ENCODE results near the gene ITGB5. TPM values are rescaled to one million over a fixed set of nuclear protein-coding genes. Genes with fewer than 3 reads are reported as not detected.
"Not testable (repeated sequence)": the region's sequence is repeated elsewhere in the genome, so short reads cannot be mapped to it uniquely, and the experiment has no call there.

ITGB5 gene
- total RNA-seq, 1 experiment from 2014 or later, result 77.8 TPM

DNA sequence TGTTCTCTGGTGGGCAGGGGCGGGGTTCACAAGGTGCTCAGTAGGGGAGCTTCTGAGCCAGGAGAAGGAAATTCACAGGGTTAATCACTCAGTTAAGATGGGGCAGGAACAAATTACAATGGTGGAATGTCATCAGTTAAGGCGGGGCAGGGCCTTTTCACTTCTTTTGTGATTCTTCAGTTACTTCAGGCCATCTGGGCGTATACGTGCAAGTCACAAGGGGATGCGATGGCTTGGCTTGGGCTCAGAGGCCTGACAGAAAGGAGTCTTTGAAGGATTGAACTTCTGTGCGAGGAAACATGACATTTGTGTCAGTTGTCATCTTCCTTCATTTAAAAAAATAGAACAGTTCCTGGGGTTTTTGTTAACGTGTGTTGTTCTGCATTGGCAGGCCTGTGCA lies 129.2 kb downstream of the ITGB5 start:
- H3K9ac ChIP-seq (ENCODE audit: low read length); H4K20me1 ChIP-seq (ENCODE audit: insufficient read depth); POLR2A ChIA-PET; H3K9me2 ChIP-seq (ENCODE audit: insufficient read depth); H3K27me3 ChIP-seq (ENCODE audit: insufficient read depth, low read length); DNase-seq (ENCODE audit: low read depth, low spot score); intact Hi-C loops (cut with micrococcal nuclease); H3K4me3 ChIP-seq (replicated peaks in 1 of 2; ENCODE audit: low read depth in 1 of 2, low read length in 2 of 2); ATAC-seq; CTCF ChIA-PET; BruUV-seq (replicated peaks); H3K27ac ChIP-seq (ENCODE audit: low read depth, low read length); H3K4me2 ChIP-seq (ENCODE audit: low read length); H3K4me1 ChIP-seq (ENCODE audit: control insufficient read depth in 1 of 2, insufficient read depth in 2 of 2, low read length in 2 of 2); RAD21 ChIA-PET (ENCODE audit: low non-redundant PET in 1 of 2, low total read pairs in 2 of 2, uncharacterized antibody in 2 of 2, unreplicated experiment in 2 of 2); H2AFZ ChIP-seq (ENCODE audit: low read depth, low read length, poor library complexity, severe bottlenecking); H3K79me2 ChIP-seq (ENCODE audit: insufficient read depth, low read length); H3K36me3 ChIP-seq (ENCODE audit: control insufficient read depth in 1 of 2, insufficient read depth in 2 of 2, low read length in 2 of 2); H3K9me3 ChIP-seq (ENCODE audit: control insufficient read depth in 1 of 2, insufficient read depth in 1 of 2, low read depth in 1 of 2, low read length in 2 of 2): not testable (repeated sequence)

DNA sequence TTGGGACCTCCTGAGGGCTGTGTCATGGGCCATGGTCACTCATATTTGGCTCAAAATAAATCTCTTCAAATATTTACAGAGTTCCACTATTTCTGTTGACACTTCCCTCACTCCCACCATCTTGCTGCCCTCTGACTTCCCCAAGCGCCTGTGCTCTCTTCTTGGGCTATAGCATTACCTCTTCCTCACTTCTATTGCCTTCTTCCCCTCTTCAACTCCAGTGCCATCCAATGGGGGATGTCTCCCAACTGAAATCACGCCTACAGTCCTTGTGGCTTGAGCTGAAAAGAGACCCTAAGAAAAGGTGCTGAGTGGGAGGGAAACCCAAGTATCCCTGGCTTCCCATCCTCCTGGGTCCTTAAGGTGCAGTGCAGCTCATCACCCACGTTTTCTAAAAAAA lies 135.1 kb downstream of the ITGB5 start:
- RAD21 ChIA-PET (ENCODE audit: low non-redundant PET in 1 of 2, low total read pairs in 2 of 2, uncharacterized antibody in 2 of 2, unreplicated experiment in 2 of 2), result no interaction called here
- DNase-seq (ENCODE audit: low read depth, low spot score) (no peak), ATAC-seq (no peak)
- CTCF ChIA-PET, result no interaction called here
- TF ChIP-seq, protein P1, sequence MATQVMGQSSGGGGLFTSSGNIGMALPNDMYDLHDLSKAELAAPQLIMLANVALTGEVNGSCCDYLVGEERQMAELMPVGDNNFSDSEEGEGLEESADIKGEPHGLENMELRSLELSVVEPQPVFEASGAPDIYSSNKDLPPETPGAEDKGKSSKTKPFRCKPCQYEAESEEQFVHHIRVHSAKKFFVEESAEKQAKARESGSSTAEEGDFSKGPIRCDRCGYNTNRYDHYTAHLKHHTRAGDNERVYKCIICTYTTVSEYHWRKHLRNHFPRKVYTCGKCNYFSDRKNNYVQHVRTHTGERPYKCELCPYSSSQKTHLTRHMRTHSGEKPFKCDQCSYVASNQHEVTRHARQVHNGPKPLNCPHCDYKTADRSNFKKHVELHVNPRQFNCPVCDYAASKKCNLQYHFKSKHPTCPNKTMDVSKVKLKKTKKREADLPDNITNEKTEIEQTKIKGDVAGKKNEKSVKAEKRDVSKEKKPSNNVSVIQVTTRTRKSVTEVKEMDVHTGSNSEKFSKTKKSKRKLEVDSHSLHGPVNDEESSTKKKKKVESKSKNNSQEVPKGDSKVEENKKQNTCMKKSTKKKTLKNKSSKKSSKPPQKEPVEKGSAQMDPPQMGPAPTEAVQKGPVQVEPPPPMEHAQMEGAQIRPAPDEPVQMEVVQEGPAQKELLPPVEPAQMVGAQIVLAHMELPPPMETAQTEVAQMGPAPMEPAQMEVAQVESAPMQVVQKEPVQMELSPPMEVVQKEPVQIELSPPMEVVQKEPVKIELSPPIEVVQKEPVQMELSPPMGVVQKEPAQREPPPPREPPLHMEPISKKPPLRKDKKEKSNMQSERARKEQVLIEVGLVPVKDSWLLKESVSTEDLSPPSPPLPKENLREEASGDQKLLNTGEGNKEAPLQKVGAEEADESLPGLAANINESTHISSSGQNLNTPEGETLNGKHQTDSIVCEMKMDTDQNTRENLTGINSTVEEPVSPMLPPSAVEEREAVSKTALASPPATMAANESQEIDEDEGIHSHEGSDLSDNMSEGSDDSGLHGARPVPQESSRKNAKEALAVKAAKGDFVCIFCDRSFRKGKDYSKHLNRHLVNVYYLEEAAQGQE (IDR thresholded peaks at IDR 0.05; ENCODE audit: low read depth), result no peak
- TF ChIP-seq POLR2AphosphoS5 (IDR thresholded peaks at IDR 0.05; ENCODE audit: low read depth, low read length) (no peak), CBX3 (IDR thresholded peaks at IDR 0.05; ENCODE audit: low read depth) (no peak), YY1 (IDR thresholded peaks at IDR 0.05; ENCODE audit: extremely low read depth, insufficient replicate concordance, low read depth, low read length) (no peak), FOSL1 (IDR thresholded peaks at IDR 0.05; ENCODE audit: low read depth) (no peak)
- TF ChIP-seq, protein P2, sequence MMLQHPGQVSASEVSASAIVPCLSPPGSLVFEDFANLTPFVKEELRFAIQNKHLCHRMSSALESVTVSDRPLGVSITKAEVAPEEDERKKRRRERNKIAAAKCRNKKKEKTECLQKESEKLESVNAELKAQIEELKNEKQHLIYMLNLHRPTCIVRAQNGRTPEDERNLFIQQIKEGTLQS (IDR thresholded peaks at IDR 0.05), result no peak
- TF ChIP-seq, protein P3, sequence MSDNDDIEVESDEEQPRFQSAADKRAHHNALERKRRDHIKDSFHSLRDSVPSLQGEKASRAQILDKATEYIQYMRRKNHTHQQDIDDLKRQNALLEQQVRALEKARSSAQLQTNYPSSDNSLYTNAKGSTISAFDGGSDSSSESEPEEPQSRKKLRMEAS (IDR thresholded peaks at IDR 0.05), result no peak
- Histone ChIP-seq H3K79me2 (ENCODE audit: insufficient read depth, low read length) (no peaks in the 10 kb centered on the region), H4K20me1 (ENCODE audit: insufficient read depth) (no peaks in the 10 kb centered on the region), H3K36me3 (ENCODE audit: control insufficient read depth in 1 of 2, insufficient read depth in 2 of 2, low read length in 2 of 2) (peaks cover 0 to 7% of the 10 kb centered on the region in 2 experiments; a peak in 1 of 4 replicates), H3K27me3 (ENCODE audit: insufficient read depth, low read length) (no peaks in the 10 kb centered on the region), H2AFZ (ENCODE audit: low read depth, low read length, poor library complexity, severe bottlenecking) (no peak overlapping the region), H3K9ac (ENCODE audit: low read length) (no peak overlapping the region), H3K27ac (ENCODE audit: low read depth, low read length) (no peak overlapping the region), H3K4me1 (ENCODE audit: control insufficient read depth in 1 of 2, insufficient read depth in 2 of 2, low read length in 2 of 2) (no peaks in the 10 kb centered on the region), H3K9me2 (ENCODE audit: insufficient read depth) (no peaks in the 10 kb centered on the region), H3K4me2 (ENCODE audit: low read length) (no peak overlapping the region), H3K4me3 (replicated peaks in 1 of 2; ENCODE audit: low read depth in 1 of 2, low read length in 2 of 2) (no peak overlapping the region), H3K9me3 (ENCODE audit: control insufficient read depth in 1 of 2, insufficient read depth in 1 of 2, low read depth in 1 of 2, low read length in 2 of 2) (no peaks in the 10 kb centered on the region)
- intact Hi-C loops (cut with micrococcal nuclease), result no loop called here
- BruUV-seq (replicated peaks), result no TSS peak
- POLR2A ChIA-PET, result no interaction called here
